ENCODE measurements around the gene PTPRF.

The PTPRF gene

DNA sequence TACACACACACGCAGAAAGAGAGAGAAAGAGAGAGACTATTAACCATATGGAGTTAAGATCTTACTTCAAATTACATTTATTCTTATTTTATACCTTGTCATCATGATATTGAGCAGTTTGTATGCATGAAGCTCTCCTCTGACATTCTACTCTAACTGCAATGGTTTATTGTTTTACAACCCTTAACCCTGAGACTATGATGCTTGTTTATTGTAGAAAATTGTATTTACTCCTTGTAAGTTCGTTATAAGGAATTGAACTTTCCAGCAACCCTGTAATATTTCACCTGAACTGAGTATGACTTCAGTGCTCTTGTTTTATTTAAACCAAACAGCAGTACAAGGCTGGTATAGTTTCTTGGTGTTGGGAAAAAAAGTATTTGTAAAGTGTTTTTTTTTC is 18.6 kb upstream of the PTPRF start:
- in situ Hi-C loops (cut with MboI; ENCODE audit: low sequenced_read_pairs, unreplicated experiment) = no loop called here
- no peak for TF ChIP-seq CTCF (IDR thresholded peaks at IDR 0.05; ENCODE audit: borderline replicate concordance, control extremely low read depth, extremely low read depth, insufficient read depth, missing control alignments)
- no peak for DNase-seq (ENCODE audit: low spot score)

DNA sequence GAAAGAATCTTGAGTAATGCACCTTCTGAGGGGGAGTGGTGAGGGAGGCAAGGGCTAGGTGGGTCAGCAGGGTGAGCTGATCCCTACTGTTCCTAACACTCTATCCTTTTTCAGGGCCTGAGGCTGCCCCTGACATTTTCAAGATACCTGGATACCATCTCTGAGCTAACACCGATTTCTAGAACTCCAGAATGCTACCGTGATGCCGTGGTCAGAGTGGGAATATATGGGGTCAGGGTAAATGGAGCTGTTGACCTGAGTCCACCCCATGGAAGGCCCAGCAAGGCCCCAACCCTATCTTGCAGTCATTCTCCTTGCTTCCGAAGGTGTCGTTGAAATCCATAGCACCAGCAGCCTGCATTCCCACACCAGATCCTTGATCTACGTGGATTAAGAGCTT is 18.0 kb upstream of the PTPRF start:
- in situ Hi-C loops (cut with MboI; ENCODE audit: low sequenced_read_pairs, unreplicated experiment) = no loop called here
- TF ChIP-seq CTCF (IDR thresholded peaks at IDR 0.05; ENCODE audit: borderline replicate concordance, control extremely low read depth, extremely low read depth, insufficient read depth, missing control alignments) = no peak
- no peak for DNase-seq (ENCODE audit: low spot score)

DNA sequence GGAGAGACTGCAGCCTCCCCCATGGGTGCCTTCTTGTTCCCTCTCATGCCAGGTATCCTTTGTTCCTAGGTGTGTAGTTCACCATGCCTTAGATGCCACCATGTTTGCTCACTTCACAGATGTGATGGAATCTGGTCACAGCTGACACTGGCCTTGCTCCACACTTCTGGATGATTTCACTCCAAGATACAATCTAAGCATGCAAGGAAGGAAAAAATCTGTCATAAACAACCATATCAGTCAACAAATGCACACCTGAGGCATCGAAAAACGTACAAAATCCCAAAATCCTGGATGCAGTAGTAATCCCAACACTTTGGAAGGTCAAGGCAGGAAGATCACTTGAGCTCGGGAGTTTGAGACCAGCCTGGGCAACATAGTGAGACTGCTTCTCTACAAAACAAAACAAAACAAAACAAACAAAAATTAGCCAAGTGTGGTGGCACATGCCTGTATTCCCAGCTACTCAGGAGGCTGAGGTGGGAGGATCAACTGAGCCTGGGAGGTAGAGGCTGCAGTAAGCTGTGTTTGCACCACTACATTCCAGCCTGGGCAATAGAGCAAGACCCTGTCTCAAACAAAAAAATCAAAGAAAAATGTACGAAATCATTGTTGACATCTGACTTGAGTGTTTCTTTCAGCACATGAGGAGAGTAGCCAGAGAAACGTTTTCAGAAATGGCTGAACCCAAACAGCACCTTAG is 17.1 kb upstream of the PTPRF start:
- DNase-seq (ENCODE audit: low spot score) = no peak

GRCh38 chr1:43518935-43519686 is 11.6 kb upstream of the PTPRF start:
- no peak for DNase-seq (ENCODE audit: low spot score)
- in situ Hi-C loops (cut with MboI; ENCODE audit: low sequenced_read_pairs, unreplicated experiment) = no loop called here
- TF ChIP-seq CTCF (IDR thresholded peaks at IDR 0.05; ENCODE audit: borderline replicate concordance, control extremely low read depth, extremely low read depth, insufficient read depth, missing control alignments) = no peak

More for the DNA sequence above, 17.1 kb upstream of the PTPRF start:
- in situ Hi-C loops (cut with MboI; ENCODE audit: low sequenced_read_pairs, unreplicated experiment) = no loop called here
- no peak for TF ChIP-seq CTCF (IDR thresholded peaks at IDR 0.05; ENCODE audit: borderline replicate concordance, control extremely low read depth, extremely low read depth, insufficient read depth, missing control alignments)

- in situ Hi-C loops (cut with MboI; ENCODE audit: low sequenced_read_pairs, unreplicated experiment) = no loop called here
- no peak for DNase-seq (ENCODE audit: low spot score)
- TF ChIP-seq CTCF (IDR thresholded peaks at IDR 0.05; ENCODE audit: borderline replicate concordance, control extremely low read depth, extremely low read depth, insufficient read depth, missing control alignments) = no peak
These were observed 10.4 kb upstream of the PTPRF start for GRCh38 chr1:43520100-43520778.

- in situ Hi-C loops (cut with MboI; ENCODE audit: low sequenced_read_pairs, unreplicated experiment) = no loop called here
- DNase-seq (ENCODE audit: low spot score) = no peak
- no peak for TF ChIP-seq CTCF (IDR thresholded peaks at IDR 0.05; ENCODE audit: borderline replicate concordance, control extremely low read depth, extremely low read depth, insufficient read depth, missing control alignments)
These were observed 9.6 kb upstream of the PTPRF start for GRCh38 chr1:43521078-43521477.
